ENCODE data around the gene SEC14L2.
"Not testable (repeated sequence)": the region's sequence is repeated elsewhere in the genome, so short reads cannot be mapped to it uniquely, and the experiment has no call there.

SEC14L2 gene

GRCh38 chr22:30425616-30426387 is 29.0 kb downstream of the SEC14L2 start, which contains the start of gene MTFP1:
TSS of gene MTFP1 (plus strand) at chr22:30425768. CDS start at chr22:30425880, 112 bp downstream.
- peak; percentile 83 for DNase-seq

DNA sequence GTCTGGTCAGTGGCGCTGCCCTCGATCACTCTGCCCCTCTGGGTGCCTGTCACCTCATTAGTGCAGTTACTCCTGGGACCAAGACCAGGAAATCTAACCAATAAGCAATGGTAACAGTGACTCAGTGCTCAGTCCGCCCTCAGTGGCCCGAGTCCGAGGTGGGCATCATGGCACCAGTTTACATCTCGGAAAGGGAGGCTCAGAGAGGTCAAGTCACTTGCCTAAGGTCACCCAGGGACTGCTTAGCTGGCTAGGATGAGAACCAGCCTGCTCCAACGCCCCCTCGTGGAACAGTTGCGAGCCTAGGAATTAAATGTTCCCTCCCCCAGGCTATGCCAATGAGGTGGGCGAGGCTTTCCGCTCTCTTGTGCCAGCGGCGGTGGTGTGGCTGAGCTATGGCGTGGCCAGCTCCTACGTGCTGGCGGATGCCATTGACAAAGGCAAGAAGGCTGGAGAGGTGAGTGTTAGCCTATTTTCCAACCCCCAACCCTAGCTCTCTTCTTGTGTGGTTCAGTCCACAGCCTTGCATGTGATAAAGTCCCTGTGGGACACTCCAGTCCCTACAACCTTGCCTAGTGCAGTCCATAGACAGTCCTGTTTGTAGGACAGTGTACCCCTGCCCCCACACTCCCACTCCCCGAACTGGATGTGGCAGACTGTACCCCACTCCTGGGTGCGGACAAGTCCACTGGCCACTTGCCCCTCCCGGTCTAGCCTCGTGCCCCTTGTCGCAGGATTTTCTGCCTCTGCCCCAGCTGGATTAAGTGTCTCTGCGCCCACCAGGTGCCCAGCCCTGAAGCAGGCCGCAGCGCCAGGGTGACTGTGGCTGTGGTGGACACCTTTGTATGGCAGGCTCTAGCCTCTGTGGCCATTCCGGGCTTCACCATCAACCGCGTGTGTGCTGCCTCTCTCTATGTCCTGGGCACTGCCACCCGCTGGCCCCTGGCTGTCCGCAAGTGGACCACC is 29.9 kb downstream of the SEC14L2 start:
- peak; percentile 67 for DNase-seq

DNA sequence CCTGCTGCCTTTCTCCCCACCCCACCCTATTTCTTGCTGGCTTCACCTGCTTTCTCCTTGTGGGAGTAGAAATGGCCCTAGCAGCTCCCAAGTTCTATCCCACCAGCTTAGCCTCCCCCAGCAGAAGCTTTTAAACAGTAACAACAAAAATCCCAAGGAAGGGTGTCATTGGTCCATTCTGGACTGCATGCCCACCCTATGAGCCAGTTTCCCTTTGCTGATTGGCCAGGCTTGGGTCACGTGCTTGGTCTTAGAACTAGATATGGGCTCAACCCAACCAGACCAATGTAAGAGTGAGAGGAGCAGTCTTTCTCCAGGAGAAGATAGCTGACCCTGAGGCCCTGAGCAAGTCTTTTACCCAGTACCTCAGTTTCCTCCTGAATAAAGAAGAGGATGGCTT is 31.1 kb downstream of the SEC14L2 start:
- DNase-seq = no peak

- DNase-seq = no peak
Observed at GRCh38 chr22:30429887-30430286, 33.1 kb downstream of the SEC14L2 start.

GRCh38 chr22:30430933-30431332 is 34.1 kb downstream of the SEC14L2 start:
- DNase-seq = no peak

GRCh38 chr22:30432096-30432495 is 35.3 kb downstream of the SEC14L2 start:
- no peak for DNase-seq

DNA sequence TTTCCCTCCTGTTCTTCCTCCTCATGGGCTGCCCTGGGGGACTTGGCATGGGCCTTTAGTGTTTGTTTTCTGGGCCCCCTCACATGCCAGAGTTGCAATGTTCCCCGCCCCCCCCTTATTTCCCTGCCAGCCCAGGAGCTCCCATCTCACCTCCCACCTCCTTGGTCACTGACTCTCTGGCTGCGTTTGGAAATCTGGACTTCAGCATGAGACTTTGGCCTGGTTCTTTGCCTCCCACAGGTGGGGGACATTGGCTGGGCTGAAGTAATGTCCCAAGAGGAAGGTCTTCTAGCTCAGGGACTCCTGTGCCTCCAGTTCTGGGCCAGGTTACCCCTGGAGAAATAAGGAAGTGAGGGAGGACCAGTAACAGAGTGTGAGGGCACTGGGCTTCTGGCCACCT is 35.7 kb downstream of the SEC14L2 start:
- no peak for DNase-seq

DNA sequence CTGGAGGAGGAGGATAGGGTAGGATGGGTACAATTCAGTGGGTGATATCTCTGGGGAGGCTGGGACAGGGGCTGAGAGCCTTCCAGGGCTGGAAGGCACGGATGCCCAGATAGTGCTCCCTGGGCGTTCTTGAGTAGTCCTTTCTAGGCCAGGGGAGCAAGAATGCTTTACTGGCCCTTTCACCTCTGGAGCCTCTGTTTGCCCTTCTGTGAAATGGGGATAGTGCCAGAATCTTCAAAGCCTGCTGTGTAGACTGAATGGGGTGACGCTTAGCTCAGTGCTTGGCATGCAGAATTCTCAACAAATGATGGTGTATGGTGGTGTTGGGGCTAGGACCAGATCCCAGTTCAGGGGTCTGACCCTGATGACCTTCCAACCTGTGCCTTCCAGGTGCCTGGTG is 36.4 kb downstream of the SEC14L2 start:
- DNase-seq = no peak

DNA sequence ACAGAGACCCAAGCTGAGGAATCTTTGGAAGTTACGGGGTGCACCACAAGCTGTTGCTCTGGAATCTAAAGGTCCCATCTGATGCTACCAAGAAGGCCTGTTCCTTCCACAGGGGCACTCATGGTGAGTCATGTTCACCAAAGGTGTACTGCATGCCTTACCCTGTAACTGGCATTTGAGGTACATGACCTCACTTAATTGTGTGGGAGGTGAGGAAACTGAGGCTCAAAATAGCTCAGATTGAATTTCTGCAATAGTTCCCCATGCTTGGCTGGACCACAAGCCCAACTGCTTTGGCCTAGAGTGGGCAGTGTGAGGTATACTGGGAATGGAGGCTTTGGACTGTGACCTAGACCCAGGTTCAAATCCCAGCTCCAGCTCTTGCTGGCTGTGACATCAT is 37.0 kb downstream of the SEC14L2 start:
- DNase-seq = no peak

DNA sequence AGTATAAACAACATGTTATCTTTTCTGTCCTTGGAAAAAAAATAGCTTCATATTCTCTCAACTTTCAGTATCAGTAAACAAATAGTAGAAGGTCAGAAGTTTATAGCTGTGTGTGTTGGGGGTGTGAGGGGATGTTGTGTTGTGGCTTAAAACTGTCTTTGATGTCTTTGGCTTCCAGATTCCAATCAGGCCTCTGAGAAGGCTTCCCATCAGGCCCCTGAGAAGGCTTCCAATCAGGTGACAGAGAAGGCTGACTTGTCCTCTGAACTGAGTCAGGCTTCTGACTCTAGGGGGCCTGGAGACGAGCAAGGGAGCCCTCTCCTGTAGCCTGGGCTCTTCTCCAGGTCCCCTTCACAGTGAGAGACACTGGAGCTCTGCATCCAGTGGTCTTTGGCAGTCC is 38.0 kb downstream of the SEC14L2 start:
- DNase-seq = no peak

- DNase-seq = no peak
Observed at GRCh38 chr22:30435674-30436126, 38.9 kb downstream of the SEC14L2 start.

DNA sequence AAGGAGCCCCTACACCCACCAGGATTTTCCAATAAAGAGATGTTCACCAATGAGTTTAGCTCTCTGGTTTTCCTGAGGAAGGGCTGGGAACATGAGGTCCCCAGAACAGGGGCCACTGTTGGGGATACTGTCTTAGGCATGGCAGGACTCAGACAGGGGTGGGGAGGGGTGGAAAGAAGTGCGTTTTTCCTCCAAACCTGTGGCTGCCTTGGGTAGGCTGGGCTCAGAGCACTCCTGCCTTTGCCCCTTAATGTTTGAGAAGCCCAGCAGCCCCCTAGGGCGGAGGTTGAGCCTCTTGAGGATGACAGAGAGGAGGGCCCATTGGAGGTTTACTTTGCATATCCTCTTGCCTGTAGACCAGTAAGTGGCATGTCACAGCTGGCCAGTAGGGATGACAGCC is 39.4 kb downstream of the SEC14L2 start:
- DNase-seq = no peak

DNA sequence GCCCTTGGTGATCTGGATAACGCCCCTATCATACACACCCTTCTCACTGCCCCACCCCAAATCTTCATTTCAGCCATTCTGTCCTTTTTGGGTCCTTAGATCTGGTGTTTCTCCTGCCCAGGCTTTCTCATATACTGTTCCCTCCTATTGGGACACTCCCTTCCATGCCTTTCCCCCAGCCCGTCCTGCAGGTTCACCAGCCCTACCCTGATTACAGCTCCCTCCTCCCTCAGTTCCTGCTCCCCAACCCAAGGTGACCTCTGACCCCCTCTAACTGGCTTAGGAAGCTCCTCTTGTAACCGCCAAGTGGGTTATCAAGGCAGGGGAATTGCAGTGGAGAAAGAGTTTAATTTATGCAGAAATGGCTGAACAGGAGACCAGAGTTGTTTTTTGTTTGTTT is 41.7 kb downstream of the SEC14L2 start:
- no peak for DNase-seq

DNA sequence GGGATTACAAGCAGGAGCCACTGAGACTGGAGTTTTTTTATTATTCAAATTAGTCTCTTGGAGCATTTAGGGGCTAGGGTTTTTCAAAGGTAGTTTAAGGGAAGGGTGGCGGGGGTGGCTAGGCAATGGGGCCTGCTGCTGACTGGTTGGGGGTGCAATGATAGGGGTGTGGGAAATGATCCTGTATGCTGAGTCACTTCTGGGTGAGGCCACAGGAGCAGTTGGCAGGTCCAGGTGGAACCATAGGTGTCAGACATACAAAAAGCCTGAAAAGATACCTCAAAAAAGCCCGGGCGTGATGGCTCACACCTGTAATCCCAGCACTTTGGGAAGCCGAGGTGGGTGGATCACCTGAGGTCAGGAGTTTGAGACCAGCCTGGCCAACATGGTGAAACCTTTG is 42.4 kb downstream of the SEC14L2 start:
- DNase-seq = no peak

DNA sequence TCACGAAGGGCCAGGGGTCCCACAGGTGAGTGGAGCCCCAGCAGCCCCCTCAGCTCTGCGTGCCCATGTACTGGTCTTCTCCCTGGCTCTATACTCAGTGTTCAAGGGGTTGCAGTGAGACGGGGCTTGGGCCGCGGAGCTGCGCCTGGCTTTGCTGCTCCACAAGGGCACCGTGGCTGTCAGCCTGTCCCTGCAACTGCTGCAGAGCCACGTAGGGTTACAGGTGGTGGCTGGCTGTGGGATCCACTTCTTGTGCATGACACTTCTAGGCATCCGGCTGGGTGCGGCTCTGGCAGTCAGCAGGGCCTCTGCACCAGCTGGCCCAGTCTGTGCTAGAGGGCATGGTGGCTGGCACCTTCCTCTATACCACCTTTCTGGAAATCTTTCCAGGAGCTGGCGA is 43.0 kb downstream of the SEC14L2 start:
- no peak for DNase-seq

GRCh38 chr22:30441088-30441487 is 44.3 kb downstream of the SEC14L2 start:
- DNase-seq = no peak

GRCh38 chr22:30444632-30445437 is 48.0 kb downstream of the SEC14L2 start:
- peak; percentile 57 for DNase-seq

DNA sequence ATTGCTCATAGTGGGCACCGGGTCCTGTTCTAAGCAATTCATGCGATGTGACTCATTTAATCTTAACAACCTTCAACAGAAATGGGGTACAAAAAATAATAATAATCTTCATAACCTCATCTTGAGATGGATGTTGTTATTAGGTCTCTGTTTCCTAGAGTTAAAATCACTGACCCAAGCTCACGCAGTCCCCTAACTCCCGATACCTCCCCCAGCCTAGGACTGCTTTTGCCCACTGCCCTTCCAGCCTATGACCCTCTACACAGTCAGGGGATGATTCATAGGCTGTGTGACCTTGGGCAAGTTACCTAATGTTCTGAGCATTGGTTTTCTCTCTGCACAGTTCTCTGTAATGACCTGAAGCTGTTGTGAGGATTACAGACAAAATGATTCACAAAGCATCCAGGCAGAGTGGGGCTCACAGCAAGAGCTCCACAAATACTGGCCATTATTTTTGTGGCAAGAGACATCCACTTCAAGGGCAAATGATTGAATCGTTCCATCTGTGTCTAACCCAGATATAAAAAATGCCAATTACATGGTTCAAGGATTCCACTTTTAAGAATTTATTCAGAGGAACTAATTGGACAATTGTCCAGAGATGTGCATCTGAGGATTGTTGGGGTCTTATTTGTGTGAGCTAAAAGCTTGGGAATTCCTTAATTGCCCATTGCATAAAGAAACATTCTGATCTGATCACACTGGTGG is 48.8 kb downstream of the SEC14L2 start:
- no peak for DNase-seq

DNA sequence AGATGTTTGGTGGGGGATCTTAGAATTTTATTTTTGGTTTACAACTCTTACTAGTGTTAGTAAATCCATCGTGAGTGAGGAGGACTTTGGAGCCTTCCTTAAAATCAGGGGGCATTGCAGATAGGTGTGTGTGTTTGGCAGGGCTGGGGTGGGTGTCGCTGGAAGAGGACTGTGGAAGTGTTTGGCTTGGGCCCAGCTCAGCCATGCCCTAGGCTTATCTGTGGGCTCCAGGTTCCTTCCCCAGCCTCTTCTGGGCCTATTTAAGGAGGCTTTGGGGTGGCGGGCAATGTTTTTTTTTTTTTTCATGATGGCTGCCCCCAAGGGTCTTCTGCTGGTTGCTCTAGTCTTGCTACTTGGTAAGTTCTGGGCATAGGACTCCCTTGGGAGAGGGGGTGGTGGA is 50.8 kb downstream of the SEC14L2 start:
- no peak for DNase-seq

- DNase-seq = not testable (repeated sequence)
Observed at GRCh38 chr22:30451488-30451887, 54.7 kb downstream of the SEC14L2 start.

DNA sequence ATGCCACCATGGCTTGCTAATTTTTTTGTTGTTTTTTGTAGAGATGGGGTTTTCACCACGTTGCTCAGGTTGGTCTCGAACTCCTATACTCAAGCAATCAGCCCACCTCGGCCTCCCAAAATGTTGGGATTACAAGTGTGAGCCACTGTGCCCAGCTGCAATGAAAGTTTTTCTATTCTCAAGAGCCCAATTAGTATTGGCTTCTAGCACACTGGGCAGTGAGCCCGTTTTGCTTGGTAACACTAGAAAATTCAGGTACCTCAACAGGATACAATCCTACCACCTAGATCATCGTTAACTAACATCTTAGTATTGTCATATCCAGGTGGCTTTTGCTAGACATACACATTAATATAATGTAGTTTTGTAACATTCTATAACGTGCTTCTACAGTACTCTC is 56.0 kb downstream of the SEC14L2 start:
- DNase-seq = no peak

Measured in right kidney (tissue), 1 donor.